ENCODE data around the gene KDF1.

The KDF1 gene

GRCh38 chr1:26959722-26960624 is at the start of gene KDF1:
KDF1 (minus strand) TSS chr1:26960468; CDS start chr1:26952380, 8,088 bp downstream.
- DNase-seq (ENCODE audit: low spot score), result no peak

- no peak for DNase-seq (ENCODE audit: low spot score)
Observed at GRCh38 chr1:27009601-27010197, 49.4 kb upstream of the KDF1 start.

GRCh38 chr1:27007909-27008582 is 47.8 kb upstream of the KDF1 start:
- no peak for DNase-seq (ENCODE audit: low spot score)

- no peak for DNase-seq (ENCODE audit: low spot score)
Observed at GRCh38 chr1:27006683-27007082, 46.4 kb upstream of the KDF1 start.

GRCh38 chr1:27005648-27006496 is 45.6 kb upstream of the KDF1 start:
- no peak for DNase-seq (ENCODE audit: low spot score)

- no peak for DNase-seq (ENCODE audit: low spot score)
Observed at GRCh38 chr1:27005166-27005530, 44.9 kb upstream of the KDF1 start.

- DNase-seq (ENCODE audit: low spot score), result no peak
Observed at GRCh38 chr1:27004471-27005165, 44.4 kb upstream of the KDF1 start.

GRCh38 chr1:27003745-27004470 is 43.6 kb upstream of the KDF1 start:
- DNase-seq (ENCODE audit: low spot score), result no peak

GRCh38 chr1:27001570-27002360 is 41.5 kb upstream of the KDF1 start:
- DNase-seq (ENCODE audit: low spot score), result no peak

GRCh38 chr1:27000817-27001460 is 40.7 kb upstream of the KDF1 start:
- DNase-seq (ENCODE audit: low spot score), result no peak

GRCh38 chr1:27000090-27000816 is 40.0 kb upstream of the KDF1 start:
- DNase-seq (ENCODE audit: low spot score), result no peak

GRCh38 chr1:26999440-26999987 is 39.2 kb upstream of the KDF1 start:
- no peak for DNase-seq (ENCODE audit: low spot score)

- DNase-seq (ENCODE audit: low spot score), result no peak
Observed at GRCh38 chr1:26998429-26999300, 38.4 kb upstream of the KDF1 start.

- DNase-seq (ENCODE audit: low spot score), result no peak
Observed at GRCh38 chr1:26996665-26997064, 36.4 kb upstream of the KDF1 start.

GRCh38 chr1:26996024-26996423 is 35.8 kb upstream of the KDF1 start:
- no peak for DNase-seq (ENCODE audit: low spot score)

- no peak for DNase-seq (ENCODE audit: low spot score)
Observed at GRCh38 chr1:26994787-26995517, 34.7 kb upstream of the KDF1 start.

Data from activated CD4-positive, alpha-beta T cell treated with anti-CD3 and anti-CD28 coated beads, Interleukin-2, Interleukin-4, amounts not matched to agents 100 ng/mL and 50 ng/mL, durations not matched to agents 16 hours and 8 hours (primary cell).